Measurements from ENCODE around the gene PRUNE2. TPM values are rescaled to one million over a fixed set of nuclear protein-coding genes. Genes with fewer than 3 reads are reported as not detected.

PRUNE2 gene
- polyA plus RNA-seq, 1 donor (not counting 4 experiments of a cell fraction or from before 2014, with no cell fraction given), result 0.41 TPM

GRCh38 chr9:76800901-76801300 is 105.0 kb downstream of the PRUNE2 start:
- H3K9me3 ChIP-seq (ENCODE audit: control insufficient read depth, low read depth, low read length), result no peaks in the 10 kb centered on the region
- H3K9ac ChIP-seq (ENCODE audit: control insufficient read depth, extremely low read depth, insufficient read depth, low read length), result no peak overlapping the region
- no peak overlapping the region for H3K27ac ChIP-seq (ENCODE audit: control insufficient read depth, insufficient read depth, low read length)
- H3K4me3 ChIP-seq (ENCODE audit: control insufficient read depth in 2 of 3, extremely low read depth in 1 of 3, insufficient read depth in 2 of 3, low read depth in 1 of 3, low read length in 3 of 3), result no peak overlapping the region
- dilution Hi-C loops (cut with MboI; ENCODE audit: extremely low pct_ligation_motif_present, low sequenced_read_pairs), result loop anchor here (25.0 kb wide), 1 partner anchor 186 kb away; no protein-coding TSS in a partner anchor
- no peaks in the 10 kb centered on the region for H3K27me3 ChIP-seq (ENCODE audit: control insufficient read depth, extremely low read depth, insufficient read depth, low read length)
- DNase-seq (ENCODE audit: low read depth, low spot score), result no peak
- no peaks in the 10 kb centered on the region for H4K20me1 ChIP-seq (ENCODE audit: control insufficient read depth, extremely low read depth, insufficient read depth, low read length)
- H3K79me2 ChIP-seq (ENCODE audit: control insufficient read depth, insufficient read depth, low read length), result no peaks in the 10 kb centered on the region
- no peak for TF ChIP-seq EZH2 (IDR thresholded peaks at IDR 0.05; ENCODE audit: low read length)
- no peak for TF ChIP-seq CTCF (optimal IDR thresholded peaks at IDR 0.05 in 1 of 3, IDR thresholded peaks at IDR 0.05 in 1 of 3, conservative IDR thresholded peaks at IDR 0.05 in 1 of 3; ENCODE audit: extremely low read depth in 1 of 3, insufficient read depth in 2 of 3, low read length in 3 of 3)
- H3K4me2 ChIP-seq (ENCODE audit: control insufficient read depth, extremely low read depth, insufficient read depth, low read depth, low read length), result no peak overlapping the region
- H3K36me3 ChIP-seq (ENCODE audit: control insufficient read depth in 2 of 2, extremely low read depth in 1 of 2, insufficient read depth in 2 of 2, low read length in 2 of 2), result no peaks in the 10 kb centered on the region
- no peak overlapping the region for H2AFZ ChIP-seq (ENCODE audit: control insufficient read depth, low read length)
- no peaks in the 10 kb centered on the region for H3K4me1 ChIP-seq (ENCODE audit: control insufficient read depth, extremely low read depth, insufficient read depth, low read length)
- no peak for FAIRE-seq
- no peaks in the 10 kb centered on the region for H3K9me1 ChIP-seq (ENCODE audit: control insufficient read depth, extremely low read depth, insufficient read depth, low read length)

- Histone ChIP-seq H3K9ac (ENCODE audit: control insufficient read depth, extremely low read depth, insufficient read depth, low read length) (no peak overlapping the region), H4K20me1 (ENCODE audit: control insufficient read depth, extremely low read depth, insufficient read depth, low read length) (no peaks in the 10 kb centered on the region), H3K9me1 (ENCODE audit: control insufficient read depth, extremely low read depth, insufficient read depth, low read length) (no peaks in the 10 kb centered on the region), H3K4me3 (ENCODE audit: control insufficient read depth in 2 of 3, extremely low read depth in 1 of 3, insufficient read depth in 2 of 3, low read depth in 1 of 3, low read length in 3 of 3) (no peak overlapping the region), H3K4me1 (ENCODE audit: control insufficient read depth, extremely low read depth, insufficient read depth, low read length) (no peaks in the 10 kb centered on the region), H3K27ac (ENCODE audit: control insufficient read depth, insufficient read depth, low read length) (no peak overlapping the region), H3K27me3 (ENCODE audit: control insufficient read depth, extremely low read depth, insufficient read depth, low read length) (no peaks in the 10 kb centered on the region), H3K4me2 (ENCODE audit: control insufficient read depth, extremely low read depth, insufficient read depth, low read depth, low read length) (no peak overlapping the region), H3K9me3 (ENCODE audit: control insufficient read depth, low read depth, low read length) (no peaks in the 10 kb centered on the region), H2AFZ (ENCODE audit: control insufficient read depth, low read length) (no peak overlapping the region), H3K79me2 (ENCODE audit: control insufficient read depth, insufficient read depth, low read length) (no peaks in the 10 kb centered on the region), H3K36me3 (ENCODE audit: control insufficient read depth in 2 of 2, extremely low read depth in 1 of 2, insufficient read depth in 2 of 2, low read length in 2 of 2) (no peaks in the 10 kb centered on the region)
- dilution Hi-C loops (cut with MboI; ENCODE audit: extremely low pct_ligation_motif_present, low sequenced_read_pairs), result no loop called here
- TF ChIP-seq EZH2 (IDR thresholded peaks at IDR 0.05; ENCODE audit: low read length) (no peak), CTCF (optimal IDR thresholded peaks at IDR 0.05 in 1 of 3, IDR thresholded peaks at IDR 0.05 in 1 of 3, conservative IDR thresholded peaks at IDR 0.05 in 1 of 3; ENCODE audit: extremely low read depth in 1 of 3, insufficient read depth in 2 of 3, low read length in 3 of 3) (no peak)
- FAIRE-seq, result no peak
- no peak for DNase-seq (ENCODE audit: low read depth, low spot score)
Measured at GRCh38 chr9:76799473-76799872, 106.4 kb downstream of the PRUNE2 start.

Data from keratinocyte (primary cell).